ENCODE results near the gene NQO2.

DNA sequence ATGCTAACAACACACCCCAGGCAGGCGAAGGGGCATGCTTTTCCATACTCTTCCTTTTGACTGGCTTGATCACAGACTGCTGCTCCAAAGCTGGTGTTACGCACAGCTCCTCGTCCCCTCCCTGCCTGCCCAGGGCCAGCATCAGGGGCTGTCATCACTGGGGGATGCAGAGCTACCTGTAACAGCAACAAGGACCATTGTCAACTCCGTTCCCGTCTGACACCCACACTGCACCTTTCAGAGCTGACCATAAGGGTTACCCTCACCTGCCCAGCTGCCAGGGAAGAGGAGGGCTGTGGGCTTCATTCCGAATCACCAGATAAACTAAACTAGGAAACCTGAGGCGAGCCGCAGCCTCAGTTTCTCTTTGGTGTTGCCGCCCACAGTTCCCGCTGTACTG lies 15.4 kb downstream of the NQO2 start:
- TF ChIP-seq GATA2 (IDR thresholded peaks at IDR 0.05; ENCODE audit: low read depth, low read length): no peak
- no peak for TF ChIP-seq GATA3 (IDR thresholded peaks at IDR 0.05; ENCODE audit: low read depth, low read length)

Data from SH-SY5Y (cell line).